ENCODE results near the gene PTCH1.

DNA sequence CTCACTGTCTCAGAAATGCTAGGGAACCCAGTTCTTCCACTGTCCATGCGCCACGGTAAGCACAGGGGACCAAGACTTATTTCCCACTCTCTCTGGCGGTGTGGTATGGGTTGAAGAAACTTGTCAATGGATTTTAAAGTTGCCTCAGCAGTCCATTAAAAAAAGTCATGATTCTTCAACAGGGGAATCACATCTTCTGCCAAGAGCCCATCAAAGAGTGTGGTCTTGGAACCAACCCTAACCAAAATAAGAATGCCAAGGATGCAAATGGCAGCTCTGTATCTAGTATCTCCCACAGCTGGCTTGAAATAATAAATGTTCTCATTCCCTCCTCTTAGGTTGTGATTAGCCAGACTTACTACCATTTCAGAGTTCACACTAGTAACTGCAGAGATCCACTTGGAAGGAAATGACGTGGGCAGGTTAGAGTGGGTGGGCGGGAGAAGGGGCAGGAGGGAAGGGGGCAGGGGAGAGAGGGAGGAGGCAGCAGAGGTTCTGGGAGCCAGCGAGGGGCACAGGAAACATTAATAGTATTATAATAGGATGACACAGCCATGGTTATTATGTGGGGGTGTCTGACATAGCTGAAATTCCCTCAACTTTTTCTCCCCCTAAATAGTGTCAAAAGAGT is 17.6 kb downstream of the PTCH1 start:
- TF ChIP-seq, protein P1, sequence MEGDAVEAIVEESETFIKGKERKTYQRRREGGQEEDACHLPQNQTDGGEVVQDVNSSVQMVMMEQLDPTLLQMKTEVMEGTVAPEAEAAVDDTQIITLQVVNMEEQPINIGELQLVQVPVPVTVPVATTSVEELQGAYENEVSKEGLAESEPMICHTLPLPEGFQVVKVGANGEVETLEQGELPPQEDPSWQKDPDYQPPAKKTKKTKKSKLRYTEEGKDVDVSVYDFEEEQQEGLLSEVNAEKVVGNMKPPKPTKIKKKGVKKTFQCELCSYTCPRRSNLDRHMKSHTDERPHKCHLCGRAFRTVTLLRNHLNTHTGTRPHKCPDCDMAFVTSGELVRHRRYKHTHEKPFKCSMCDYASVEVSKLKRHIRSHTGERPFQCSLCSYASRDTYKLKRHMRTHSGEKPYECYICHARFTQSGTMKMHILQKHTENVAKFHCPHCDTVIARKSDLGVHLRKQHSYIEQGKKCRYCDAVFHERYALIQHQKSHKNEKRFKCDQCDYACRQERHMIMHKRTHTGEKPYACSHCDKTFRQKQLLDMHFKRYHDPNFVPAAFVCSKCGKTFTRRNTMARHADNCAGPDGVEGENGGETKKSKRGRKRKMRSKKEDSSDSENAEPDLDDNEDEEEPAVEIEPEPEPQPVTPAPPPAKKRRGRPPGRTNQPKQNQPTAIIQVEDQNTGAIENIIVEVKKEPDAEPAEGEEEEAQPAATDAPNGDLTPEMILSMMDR (IDR thresholded peaks at IDR 0.05) = no peak
- no peak for TF ChIP-seq POLR2A (IDR thresholded peaks at IDR 0.05)
